ENCODE results near the gene PRR23E.

DNA sequence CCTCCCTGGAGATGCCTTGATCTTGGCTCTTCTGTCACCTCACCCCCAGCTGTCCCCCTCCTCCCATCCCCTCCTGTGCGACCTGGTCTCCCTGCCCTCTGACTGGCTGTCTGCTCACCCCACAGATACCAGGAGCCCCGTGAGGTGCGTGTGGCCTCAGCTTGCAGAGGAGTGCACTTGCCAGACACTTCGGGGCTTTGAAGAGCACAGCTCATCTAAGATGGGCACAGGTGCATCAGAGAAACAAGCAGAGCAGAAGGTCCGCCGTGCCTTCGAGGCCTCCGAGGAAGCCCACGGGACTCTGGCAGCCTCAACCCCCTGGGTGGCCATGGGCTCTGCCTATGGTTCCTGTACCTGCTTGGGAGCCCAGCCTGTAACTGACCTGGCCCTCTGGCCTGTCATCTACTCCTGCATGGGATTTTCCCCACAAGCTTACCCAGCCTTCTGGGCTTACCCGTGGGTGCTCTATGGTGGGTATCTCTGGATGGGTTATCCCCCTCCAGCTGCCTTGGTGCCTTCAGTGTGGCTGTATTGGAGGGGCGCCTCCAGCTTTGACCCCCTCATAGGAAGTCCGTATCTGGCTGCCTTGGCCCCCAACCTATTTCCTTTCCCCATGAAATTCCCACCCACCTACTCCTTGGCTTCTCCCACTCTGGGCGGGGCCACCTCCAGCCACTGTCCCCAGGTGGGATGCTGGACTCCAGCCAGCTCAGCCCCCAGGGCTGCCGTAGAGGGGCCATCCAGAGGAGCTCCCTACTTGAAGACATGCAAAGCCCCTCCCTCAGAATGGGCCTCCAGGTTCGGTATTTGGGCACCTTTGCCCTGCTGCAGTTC is 3.8 kb downstream of the PRR23E start:
- TF ChIP-seq POLR2AphosphoS5 (IDR thresholded peaks at IDR 0.05) (no peak), EZH2 (IDR thresholded peaks at IDR 0.05; ENCODE audit: borderline replicate concordance, insufficient read depth, low read length, poor library complexity, severe bottlenecking) (no peak), MXI1 (conservative IDR thresholded peaks at IDR 0.05; ENCODE audit: poor library complexity, severe bottlenecking) (no peak), REST (IDR thresholded peaks at IDR 0.05; ENCODE audit: borderline replicate concordance) (no peak), RAD21 (conservative IDR thresholded peaks at IDR 0.05) (no peak), TAF1 (IDR thresholded peaks at IDR 0.05; ENCODE audit: low read depth) (no peak), EP300 (conservative IDR thresholded peaks at IDR 0.05; ENCODE audit: poor library complexity, severe bottlenecking) (no peak), SMC3 (conservative IDR thresholded peaks at IDR 0.05; ENCODE audit: poor library complexity) (no peak)
- TF ChIP-seq, protein P1, sequence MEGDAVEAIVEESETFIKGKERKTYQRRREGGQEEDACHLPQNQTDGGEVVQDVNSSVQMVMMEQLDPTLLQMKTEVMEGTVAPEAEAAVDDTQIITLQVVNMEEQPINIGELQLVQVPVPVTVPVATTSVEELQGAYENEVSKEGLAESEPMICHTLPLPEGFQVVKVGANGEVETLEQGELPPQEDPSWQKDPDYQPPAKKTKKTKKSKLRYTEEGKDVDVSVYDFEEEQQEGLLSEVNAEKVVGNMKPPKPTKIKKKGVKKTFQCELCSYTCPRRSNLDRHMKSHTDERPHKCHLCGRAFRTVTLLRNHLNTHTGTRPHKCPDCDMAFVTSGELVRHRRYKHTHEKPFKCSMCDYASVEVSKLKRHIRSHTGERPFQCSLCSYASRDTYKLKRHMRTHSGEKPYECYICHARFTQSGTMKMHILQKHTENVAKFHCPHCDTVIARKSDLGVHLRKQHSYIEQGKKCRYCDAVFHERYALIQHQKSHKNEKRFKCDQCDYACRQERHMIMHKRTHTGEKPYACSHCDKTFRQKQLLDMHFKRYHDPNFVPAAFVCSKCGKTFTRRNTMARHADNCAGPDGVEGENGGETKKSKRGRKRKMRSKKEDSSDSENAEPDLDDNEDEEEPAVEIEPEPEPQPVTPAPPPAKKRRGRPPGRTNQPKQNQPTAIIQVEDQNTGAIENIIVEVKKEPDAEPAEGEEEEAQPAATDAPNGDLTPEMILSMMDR (IDR thresholded peaks at IDR 0.05; ENCODE audit: poor library complexity, severe bottlenecking) = no peak
